Thymus (tissue), 14 donors: ENCODE data around the gene PC. TPM values are rescaled to one million over a fixed set of nuclear protein-coding genes. Genes with fewer than 3 reads are reported as not detected.
"Not testable (repeated sequence)": the region's sequence is repeated elsewhere in the genome, so short reads cannot be mapped to it uniquely, and the experiment has no call there.

ENCODE experiments used
- DNase-seq, 9 donors: peaks; one replicate each; pipeline ENCODE4 v3.0.0-alpha.2; 2013; ENCODE audit warnings: low spot score in 9 of 9, low read depth in 6 of 9, missing footprints in 1 of 9
- H3K27ac ChIP-seq, 2 donors: one replicate each; pipeline ENCODE4 v1.5.1; 2013; ENCODE audit warnings: control low read depth in 1 of 2, low read depth in 1 of 2, low read length in 1 of 2, mild to moderate bottlenecking in 1 of 2, moderate library complexity in 1 of 2
- H3K27me3 ChIP-seq, 2 donors: one replicate each; pipeline ENCODE4 v1.5.1; 2013; ENCODE audit warnings: low read length in 1 of 2; ENCODE audit not compliant: control insufficient read depth in 2 of 2, insufficient read depth in 1 of 2
- H3K36me3 ChIP-seq, 2 donors: one replicate each; pipeline ENCODE4 v1.5.1; 2013; ENCODE audit warnings: low read length in 1 of 2, mild to moderate bottlenecking in 1 of 2, moderate library complexity in 1 of 2; ENCODE audit not compliant: control insufficient read depth in 2 of 2, insufficient read depth in 2 of 2
- H3K4me1 ChIP-seq, 2 donors: one replicate each; pipeline ENCODE4 v1.5.1; 2013; ENCODE audit warnings: low read length in 2 of 2; ENCODE audit not compliant: control insufficient read depth in 2 of 2, insufficient read depth in 2 of 2
- H3K4me3 ChIP-seq, 2 donors: one replicate each; pipeline ENCODE4 v1.5.1; 2013; ENCODE audit warnings: low read length in 2 of 2, control low read depth in 1 of 2, mild to moderate bottlenecking in 1 of 2
- H3K9me3 ChIP-seq, 2 donors: one replicate each; pipeline ENCODE4 v1.5.1; 2013; ENCODE audit warnings: low read length in 1 of 2, mild to moderate bottlenecking in 1 of 2; ENCODE audit not compliant: control insufficient read depth in 2 of 2, insufficient read depth in 1 of 2
- WGBS: extraction: QIAGEN DNeasy Blood & Tissue Kit; methylation state at CpG from one replicate; pipeline ENCODE4 v1.1.7; 2013; 5-methylcytosine and 5-hydroxymethylcytosine counted together
- long read RNA-seq, 10 donors: transcript quantifications; one replicate each; lab custom pipeline, GENCODE V29; 2026
- polyA plus RNA-seq: library from polyadenylated mRNA; stranded (reverse); fragments of 200-250 nt; gene quantifications from one replicate; pipeline ENCODE4 v1.2.3, GENCODE V29; 2013
- total RNA-seq: library from RNA; stranded (reverse); fragments of 120-200 nt; gene quantifications from one replicate; pipeline ENCODE4 v1.2.4, GENCODE V29; 2013
- donor health status: healthy.

The PC gene, protein sequence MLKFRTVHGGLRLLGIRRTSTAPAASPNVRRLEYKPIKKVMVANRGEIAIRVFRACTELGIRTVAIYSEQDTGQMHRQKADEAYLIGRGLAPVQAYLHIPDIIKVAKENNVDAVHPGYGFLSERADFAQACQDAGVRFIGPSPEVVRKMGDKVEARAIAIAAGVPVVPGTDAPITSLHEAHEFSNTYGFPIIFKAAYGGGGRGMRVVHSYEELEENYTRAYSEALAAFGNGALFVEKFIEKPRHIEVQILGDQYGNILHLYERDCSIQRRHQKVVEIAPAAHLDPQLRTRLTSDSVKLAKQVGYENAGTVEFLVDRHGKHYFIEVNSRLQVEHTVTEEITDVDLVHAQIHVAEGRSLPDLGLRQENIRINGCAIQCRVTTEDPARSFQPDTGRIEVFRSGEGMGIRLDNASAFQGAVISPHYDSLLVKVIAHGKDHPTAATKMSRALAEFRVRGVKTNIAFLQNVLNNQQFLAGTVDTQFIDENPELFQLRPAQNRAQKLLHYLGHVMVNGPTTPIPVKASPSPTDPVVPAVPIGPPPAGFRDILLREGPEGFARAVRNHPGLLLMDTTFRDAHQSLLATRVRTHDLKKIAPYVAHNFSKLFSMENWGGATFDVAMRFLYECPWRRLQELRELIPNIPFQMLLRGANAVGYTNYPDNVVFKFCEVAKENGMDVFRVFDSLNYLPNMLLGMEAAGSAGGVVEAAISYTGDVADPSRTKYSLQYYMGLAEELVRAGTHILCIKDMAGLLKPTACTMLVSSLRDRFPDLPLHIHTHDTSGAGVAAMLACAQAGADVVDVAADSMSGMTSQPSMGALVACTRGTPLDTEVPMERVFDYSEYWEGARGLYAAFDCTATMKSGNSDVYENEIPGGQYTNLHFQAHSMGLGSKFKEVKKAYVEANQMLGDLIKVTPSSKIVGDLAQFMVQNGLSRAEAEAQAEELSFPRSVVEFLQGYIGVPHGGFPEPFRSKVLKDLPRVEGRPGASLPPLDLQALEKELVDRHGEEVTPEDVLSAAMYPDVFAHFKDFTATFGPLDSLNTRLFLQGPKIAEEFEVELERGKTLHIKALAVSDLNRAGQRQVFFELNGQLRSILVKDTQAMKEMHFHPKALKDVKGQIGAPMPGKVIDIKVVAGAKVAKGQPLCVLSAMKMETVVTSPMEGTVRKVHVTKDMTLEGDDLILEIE
- total RNA-seq: 3.4 TPM
- polyA plus RNA-seq: 9.9 TPM
- long read RNA-seq, donor 1: 0 reads
- long read RNA-seq, donor 2: 0 reads
- long read RNA-seq, donor 3, partial matches to known transcripts: 5 of 5 reads
- long read RNA-seq, donor 3, other reads (novel, unspliced or antisense): 0 of 5 reads
- long read RNA-seq, donor 4, partial matches to known transcripts: 0 of 6 reads
- long read RNA-seq, donor 4, other reads (novel, unspliced or antisense): 6 of 6 reads
- long read RNA-seq, donor 5, partial matches to known transcripts: 17 of 18 reads
- long read RNA-seq, donor 5, other reads (novel, unspliced or antisense): 0 of 18 reads
- long read RNA-seq, donor 6, partial matches to known transcripts: 90 of 91 reads
- long read RNA-seq, donor 6, other reads (novel, unspliced or antisense): 0 of 91 reads
- long read RNA-seq, donor 7, partial matches to known transcripts: 0 of 1 reads
- long read RNA-seq, donor 7, other reads (novel, unspliced or antisense): 0 of 1 reads
- long read RNA-seq, donor 8: 0 reads
- long read RNA-seq, donor 9: 0 reads
- long read RNA-seq, donor 10, partial matches to known transcripts: 0 of 1 reads
- long read RNA-seq, donor 10, other reads (novel, unspliced or antisense): 0 of 1 reads

DNA sequence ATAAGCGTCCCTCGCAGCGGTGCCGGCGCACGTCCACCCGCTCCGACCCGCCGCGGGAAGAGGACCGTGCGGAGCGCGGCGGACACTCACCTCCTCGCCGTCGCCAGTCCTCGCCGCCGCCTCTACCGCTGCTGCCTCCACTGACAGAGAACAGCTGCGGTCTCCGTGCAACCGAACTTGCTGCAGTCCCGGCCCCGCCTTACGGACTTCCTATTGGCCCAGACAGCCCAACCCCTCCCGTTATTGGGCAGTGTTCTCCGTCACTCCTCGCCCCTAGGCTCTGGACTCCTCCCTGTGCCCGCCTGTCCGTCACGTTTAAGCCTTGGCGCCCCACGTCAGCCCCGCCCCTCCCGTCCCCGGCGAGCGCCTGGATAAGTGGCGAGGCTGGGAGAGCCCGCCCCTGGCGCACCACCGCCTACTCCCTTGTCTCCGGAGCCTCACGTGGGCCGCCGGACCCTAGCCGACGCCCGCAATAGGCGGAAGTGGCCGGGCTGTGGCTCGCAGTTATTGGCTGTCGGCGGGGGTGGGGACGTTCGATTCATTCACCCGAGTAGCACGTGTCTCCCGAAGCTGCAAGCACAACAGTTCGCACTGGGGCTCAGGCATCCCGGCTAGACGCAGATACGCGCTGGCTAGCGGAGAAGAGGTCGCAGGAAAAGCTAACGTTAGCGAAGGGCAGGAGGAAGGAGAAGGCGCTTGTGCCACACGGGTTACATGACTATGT, at the start of gene PC:
Gene PC (minus strand): TSS at position 152 of the 724 bp plus-strand sequence. CDS start 86,224 bp downstream, outside the sequence.
- peak within 1 kb of the TSS; percentile 57 to 78 for H3K4me3 ChIP-seq
- peaks cover 0 to 20% of the 10 kb centered on the region in 2 donors for H3K4me1 ChIP-seq
- under 1% methylated on average over 74 of the region's 74 CpGs for WGBS
- DNase-seq: peak; percentile 92 to 98 (median 96)
- peaks cover 0 to 4% of the 10 kb centered on the region in 2 donors for H3K9me3 ChIP-seq
- H3K27me3 ChIP-seq: peaks cover 4 to 17% of the 10 kb centered on the region in 2 donors
- no peaks in the 10 kb centered on the region for H3K36me3 ChIP-seq
- peak within 1 kb of the TSS in 1 of 2 donors; percentile 32 for H3K27ac ChIP-seq

DNA sequence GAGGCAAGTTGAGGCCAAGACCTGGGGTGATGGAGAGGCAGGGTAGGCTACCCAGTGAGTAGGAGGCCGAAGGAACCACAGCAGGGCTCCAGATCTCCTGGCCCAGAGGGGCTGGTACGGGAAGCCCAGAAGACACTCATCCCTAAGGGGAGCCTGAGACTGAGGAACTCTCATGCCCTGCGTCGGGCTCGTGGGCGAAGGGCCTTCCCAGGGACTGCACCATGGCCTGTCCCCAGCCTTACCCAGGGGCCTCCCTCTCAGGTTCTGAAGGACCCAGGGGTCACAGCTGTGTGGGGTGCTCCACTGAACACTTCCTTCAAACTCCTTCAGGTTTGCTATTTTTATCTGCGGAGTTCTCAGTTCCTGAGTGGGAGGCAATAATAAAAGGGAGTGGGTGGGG, 48.9 kb upstream of the PC start:
- no peak for DNase-seq
- Histone ChIP-seq H3K27me3 (peaks cover 0 to 16% of the 10 kb centered on the region in 2 donors), H3K27ac (no peak overlapping the region), H3K4me3 (no peak overlapping the region), H3K36me3 (no peaks in the 10 kb centered on the region), H3K9me3 (no peaks in the 10 kb centered on the region), H3K4me1 (no peaks in the 10 kb centered on the region)
- 99% methylated on average over 7 of the region's 7 CpGs for WGBS

DNA sequence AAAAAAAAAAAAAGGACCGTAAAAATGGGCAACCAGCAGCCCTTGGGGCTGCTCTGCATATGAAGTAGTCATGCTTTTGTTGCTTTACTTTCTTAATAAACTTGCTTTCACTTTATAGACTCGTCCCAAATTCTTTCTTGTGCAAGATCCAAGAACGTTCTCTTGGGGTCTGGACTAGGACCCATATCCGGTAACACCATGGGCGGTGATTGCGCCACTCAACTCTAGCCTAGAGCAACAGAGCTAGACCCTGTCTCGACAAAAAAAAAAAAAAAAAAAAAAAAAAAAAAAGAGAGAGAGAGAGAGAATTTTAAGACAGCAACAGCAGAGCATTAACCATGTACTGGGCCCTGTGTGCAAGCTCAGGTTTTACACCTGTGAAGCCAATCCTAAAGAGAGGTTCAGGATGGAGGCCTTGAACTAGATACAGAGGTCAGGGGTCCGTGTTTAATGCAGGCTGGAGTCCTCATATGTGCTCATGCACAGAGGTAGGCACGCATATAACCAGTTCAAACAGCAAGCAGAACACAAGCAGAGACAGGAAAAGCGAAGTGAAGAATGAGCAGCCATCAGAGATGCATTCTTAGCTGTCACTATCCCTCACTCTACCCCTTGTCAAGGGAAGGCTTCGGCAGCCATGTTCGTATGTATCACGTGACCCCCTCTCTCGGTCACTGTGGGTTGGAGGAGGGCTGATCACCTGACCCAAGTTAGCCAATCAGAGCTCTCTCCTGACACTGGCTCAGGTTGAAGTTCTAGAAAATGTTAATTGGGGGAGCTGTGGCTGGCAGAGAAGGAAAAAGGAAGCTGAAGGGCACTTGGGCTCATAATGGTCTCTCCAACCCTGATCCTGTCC, 48.1 kb upstream of the PC start:
- Histone ChIP-seq H3K36me3 (no peaks in the 10 kb centered on the region), H3K4me1 (no peaks in the 10 kb centered on the region), H3K27me3 (peaks cover 0 to 17% of the 10 kb centered on the region in 2 donors), H3K4me3 (no peak overlapping the region), H3K27ac (no peak overlapping the region), H3K9me3 (no peaks in the 10 kb centered on the region)
- DNase-seq: no peak
- WGBS: 92% methylated on average over 14 of the region's 14 CpGs

GRCh38 chr11:67005200-67005599, 47.0 kb upstream of the PC start:
- H3K4me1 ChIP-seq, DNase-seq, H3K4me3 ChIP-seq, H3K9me3 ChIP-seq, H3K36me3 ChIP-seq, H3K27ac ChIP-seq: not testable (repeated sequence)
- peaks cover 0 to 15% of the 10 kb centered on the region in 2 donors for H3K27me3 ChIP-seq
- WGBS: 97% methylated on average over 8 of the region's 8 CpGs

GRCh38 chr11:67002921-67003411, 44.8 kb upstream of the PC start:
- 96% methylated on average over 5 of the region's 5 CpGs for WGBS
- Histone ChIP-seq H3K27ac (no peak overlapping the region), H3K36me3 (no peaks in the 10 kb centered on the region), H3K9me3 (no peaks in the 10 kb centered on the region), H3K4me3 (no peak overlapping the region), H3K4me1 (no peaks in the 10 kb centered on the region), H3K27me3 (peaks cover 0 to 15% of the 10 kb centered on the region in 2 donors)
- DNase-seq: no peak

GRCh38 chr11:67002297-67002913, 44.2 kb upstream of the PC start:
- no peak overlapping the region for H3K4me3 ChIP-seq

DNA sequence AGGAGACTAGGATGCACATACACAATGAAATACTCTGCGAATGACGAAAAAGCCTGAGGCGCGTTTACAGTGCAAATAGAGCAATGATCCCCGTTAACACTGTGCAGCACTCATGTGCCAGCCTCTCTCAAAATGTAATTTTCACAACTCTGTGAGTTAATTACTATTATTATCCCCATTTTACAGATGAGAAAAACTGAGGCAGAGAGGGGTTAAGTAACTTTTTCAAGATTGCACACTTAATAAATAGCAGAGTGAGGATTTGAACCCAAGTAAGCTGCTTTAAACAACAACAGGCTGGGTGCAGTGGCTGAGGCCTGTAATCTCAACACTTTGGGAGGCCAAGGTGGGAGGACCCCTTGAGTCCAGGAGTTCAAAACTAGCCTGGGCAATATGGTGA, 43.1 kb upstream of the PC start:
- Histone ChIP-seq H3K27ac (no peak overlapping the region), H3K27me3 (peaks cover 0 to 21% of the 10 kb centered on the region in 2 donors), H3K9me3 (no peaks in the 10 kb centered on the region), H3K36me3 (no peaks in the 10 kb centered on the region), H3K4me3 (no peak overlapping the region), H3K4me1 (no peaks in the 10 kb centered on the region)
- no peak for DNase-seq
- 98% methylated on average over 5 of the region's 5 CpGs for WGBS

More at GRCh38 chr11:67002297-67002913, 44.2 kb upstream of the PC start:
- H3K27ac ChIP-seq: no peak overlapping the region
- 84% methylated on average over 8 of the region's 8 CpGs for WGBS
- no peaks in the 10 kb centered on the region for H3K36me3 ChIP-seq
- no peaks in the 10 kb centered on the region for H3K9me3 ChIP-seq
- no peak for DNase-seq
- H3K4me1 ChIP-seq: no peaks in the 10 kb centered on the region
- peaks cover 0 to 15% of the 10 kb centered on the region in 2 donors for H3K27me3 ChIP-seq
